NCI-H2227 (cell line): ENCODE results near the gene CFAP299.
"Not testable (repeated sequence)": the region's sequence is repeated elsewhere in the genome, so short reads cannot be mapped to it uniquely, and the experiment has no call there.

Experiments used
- DNase-seq: peaks from one replicate; lab custom pipeline; 2025; ENCODE audit not compliant: unreplicated experiment; lab: John Stamatoyannopoulos, UW

The CFAP299 gene

DNA sequence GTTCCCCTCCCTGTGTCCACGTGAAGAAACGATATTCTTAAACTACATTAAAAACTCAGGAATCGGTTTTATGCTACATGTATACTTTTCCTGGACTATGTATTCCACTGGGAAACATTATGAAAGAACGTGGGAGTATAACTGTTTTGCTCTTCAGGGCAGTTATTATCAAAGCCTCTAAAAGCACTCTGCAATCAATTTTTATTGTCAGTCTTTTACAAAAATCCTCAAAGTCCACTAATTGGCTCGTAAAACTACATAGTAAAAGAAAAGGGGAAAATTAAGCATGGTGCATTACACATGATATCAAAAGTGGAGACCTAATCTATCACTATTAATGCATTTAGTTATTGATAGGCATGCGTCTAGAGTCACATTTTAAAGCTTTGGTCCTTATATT lies 11.4 kb upstream of the CFAP299 start:
- no peak for DNase-seq

DNA sequence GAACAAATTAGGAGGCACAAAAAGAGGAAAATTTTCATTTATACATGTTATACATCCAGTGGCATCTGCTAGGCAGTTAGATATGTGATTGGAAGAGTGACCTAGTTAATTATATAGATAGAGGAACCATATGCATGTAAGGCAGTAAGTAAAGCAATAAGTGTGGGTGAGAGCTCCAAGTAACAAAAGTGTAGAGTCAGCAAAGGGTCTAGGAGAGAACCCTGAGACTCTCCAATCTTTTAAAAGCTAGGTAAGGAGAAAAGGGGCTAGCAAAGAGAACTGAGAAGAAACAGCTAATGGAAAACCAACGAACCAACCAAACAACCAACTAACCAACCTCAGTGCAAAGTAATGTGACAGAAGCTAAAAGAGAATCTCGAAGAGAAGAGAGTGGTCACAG lies 3.8 kb upstream of the CFAP299 start:
- DNase-seq, result no peak

DNA sequence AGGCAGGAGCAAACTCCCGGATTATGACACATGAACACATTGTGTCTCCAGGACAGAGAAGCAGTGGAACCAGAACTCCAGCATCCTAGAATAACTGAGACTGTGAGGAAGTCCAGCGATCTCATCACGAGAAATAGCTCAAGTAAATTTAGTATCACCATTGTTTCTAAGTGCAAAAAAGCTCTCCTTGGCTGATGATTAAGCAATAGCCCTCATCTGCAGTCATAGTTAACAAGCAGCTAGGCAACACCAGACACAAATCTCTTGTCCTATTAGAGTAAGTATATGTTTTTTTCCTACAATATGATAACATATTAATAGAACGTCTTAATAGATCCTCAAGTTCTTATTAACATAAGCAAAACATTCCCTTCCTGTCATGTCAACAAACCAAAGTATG lies 2.4 kb upstream of the CFAP299 start:
- DNase-seq, result no peak

DNA sequence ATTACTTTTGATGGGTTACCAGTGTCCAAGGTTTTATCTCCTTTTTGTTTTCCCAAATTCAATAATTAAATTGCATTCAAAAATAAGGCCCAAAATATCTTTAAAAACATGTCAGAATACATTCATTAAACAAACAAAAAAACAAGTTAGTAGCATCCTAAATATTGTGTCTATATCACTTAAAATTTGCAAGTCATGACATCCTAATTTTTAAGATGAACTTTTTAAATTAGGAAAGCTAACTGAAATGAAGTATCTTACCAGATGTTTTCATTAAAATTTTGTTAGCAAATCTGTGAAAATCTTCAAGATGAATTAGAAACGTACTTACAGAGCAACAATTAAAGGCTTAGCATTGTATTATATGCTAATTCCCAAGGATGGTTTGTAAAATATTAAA lies 962 bp upstream of the CFAP299 start:
- DNase-seq, result no peak

DNA sequence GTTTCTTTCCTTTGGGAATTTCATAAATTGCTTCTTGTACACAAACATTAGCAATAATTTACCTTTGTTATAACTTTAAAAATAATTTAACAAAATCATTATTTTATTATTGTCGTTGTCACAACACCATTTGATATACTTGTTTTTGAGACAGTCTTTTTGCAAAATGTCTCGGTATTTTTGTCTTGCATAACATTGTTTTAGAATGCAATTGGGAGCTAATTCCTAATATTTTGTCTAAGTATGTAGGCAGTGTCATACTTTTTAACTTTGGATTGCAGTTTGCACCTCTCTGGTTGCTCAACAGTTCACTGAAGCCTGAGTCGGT lies 340 bp upstream of the CFAP299 start:
- DNase-seq, result no peak

DNA sequence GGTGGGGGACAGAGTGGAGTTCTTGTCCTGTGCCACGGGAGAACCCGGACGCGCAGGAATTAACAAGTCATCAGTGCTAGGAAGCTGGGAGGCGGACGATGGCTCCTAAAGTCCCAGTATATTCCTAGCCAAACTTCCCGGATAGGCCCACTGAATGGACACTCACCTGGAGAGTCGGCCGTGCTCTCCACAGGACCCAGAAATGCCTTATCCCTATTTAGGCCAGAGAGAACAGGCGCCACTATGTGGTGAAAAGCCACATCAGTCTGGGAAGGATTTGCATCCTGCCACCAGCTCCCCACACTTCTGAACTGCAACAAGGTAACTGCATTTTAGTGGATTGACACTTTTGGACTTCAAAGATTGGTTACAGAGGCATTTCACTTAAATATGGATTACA lies 1.1 kb downstream of the CFAP299 start:
- DNase-seq, result peak; percentile 22

DNA sequence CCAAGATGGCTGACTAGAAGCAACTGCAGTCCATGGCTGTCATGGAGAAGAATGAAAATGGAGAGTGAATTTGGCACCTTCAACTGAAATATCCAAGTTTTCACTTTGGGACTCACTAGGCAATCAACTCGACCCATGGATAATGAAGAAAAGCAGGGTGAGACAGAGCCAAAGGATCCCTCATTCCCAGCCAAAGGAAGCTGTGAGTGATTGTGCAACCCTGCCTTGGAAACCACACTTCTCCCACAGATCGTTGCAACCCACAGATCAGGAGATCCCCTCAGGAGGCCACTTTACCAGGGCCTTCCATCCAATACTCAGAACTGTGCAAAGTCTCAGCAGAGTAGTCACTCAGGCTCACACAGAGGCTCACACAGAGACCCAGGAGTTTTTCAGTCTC lies 4.5 kb downstream of the CFAP299 start:
- no peak for DNase-seq

DNA sequence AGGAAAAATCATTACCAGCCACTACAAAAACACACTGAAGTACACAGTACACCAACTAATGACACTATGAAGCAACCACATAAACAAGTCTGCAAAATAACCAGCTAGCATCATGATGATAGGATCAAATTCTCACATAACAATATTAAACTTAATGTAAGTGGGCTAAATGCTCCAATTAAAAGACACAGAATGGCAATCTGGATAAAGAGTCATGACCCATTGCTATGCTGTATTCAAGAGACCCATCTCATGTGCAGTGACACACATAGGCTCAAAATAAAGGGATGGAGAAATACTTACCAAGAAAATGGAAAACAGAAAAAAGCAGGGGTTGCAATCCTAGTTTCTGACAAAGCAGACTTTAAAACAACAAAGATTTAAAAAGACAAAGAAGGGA lies 7.2 kb downstream of the CFAP299 start:
- DNase-seq, result not testable (repeated sequence)

DNA sequence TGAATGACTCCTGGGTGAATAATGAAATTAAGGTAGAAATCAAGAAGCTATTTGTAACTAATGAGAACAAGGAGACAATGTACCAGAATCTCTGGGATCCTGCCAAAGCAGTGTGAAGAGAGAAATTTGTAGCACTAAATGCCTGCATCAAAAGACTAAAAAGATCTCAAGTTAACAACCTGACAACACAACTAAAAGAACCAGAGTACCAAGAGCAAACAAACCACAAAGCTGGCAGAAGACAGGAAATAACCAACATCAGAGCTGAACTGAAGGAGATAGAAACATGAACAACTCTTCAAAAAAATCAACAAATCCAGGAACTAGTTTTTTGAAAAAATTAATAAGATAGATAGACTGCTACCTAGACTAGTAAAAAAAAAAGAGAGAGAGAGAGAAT lies 8.4 kb downstream of the CFAP299 start:
- DNase-seq, result no peak

DNA sequence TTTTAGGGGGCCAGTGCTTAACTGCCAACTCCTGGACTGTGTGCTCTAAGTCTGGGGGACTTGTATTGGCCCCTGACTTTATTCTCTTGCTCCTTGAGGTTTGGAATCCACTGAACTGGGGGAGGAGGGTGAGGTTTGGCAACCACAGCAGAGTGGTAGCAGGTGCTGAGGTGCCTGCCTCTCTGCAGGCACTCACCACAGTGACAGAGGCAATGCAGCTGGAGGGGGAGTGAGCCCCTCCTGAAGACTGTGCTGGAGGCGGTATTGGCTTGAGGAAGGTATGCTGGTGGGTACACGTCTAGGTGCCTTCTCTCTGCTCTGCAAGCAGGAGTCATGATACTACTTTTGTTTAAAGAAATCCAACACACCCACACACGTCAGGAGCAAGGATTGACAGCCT lies 24.6 kb downstream of the CFAP299 start:
- no peak for DNase-seq

DNA sequence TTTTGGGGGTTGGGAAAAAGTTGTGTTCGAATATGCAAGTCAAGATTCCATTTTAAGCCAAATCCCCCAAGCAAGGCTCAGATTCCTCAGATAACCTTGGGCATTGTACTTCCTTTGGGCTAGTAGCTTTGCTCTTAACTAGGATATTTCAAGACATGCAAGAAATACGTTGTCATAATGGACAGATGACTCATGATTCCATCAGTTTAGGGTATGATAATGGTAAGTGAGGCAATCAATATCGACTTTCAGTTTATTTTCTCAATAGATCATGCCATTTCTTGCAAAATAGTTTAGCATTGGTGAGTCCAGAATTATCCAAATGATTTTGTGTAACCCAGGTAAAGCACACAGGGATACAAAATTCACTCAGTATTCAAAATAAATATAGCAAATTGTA lies 25.4 kb downstream of the CFAP299 start:
- DNase-seq, result no peak

DNA sequence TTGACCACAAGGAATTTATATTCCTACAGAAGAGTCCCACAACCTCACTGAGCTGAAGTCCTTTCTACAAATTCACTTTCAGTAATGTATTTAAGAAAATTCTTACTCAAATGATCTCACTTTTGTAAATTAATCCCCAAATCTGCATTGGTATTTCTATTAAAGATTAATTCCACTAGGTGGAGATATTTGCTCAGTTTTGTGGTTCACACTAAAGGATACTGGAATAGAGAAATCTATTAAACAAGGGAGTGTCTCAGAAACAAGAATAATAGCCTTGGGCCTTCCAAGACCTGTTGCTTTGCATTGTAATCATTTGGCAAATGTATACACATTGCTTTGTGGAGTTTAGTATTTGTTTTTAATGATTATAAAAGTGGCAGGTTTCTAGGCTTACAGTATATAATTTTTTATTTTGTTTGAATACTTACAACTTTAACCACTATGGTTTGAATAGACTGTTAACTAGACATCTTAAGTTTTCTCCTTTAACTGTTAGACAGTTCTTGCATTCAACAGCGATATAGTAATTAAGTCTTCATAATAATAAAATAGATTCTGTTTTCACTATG lies 25.9 kb downstream of the CFAP299 start:
- DNase-seq, result peak; percentile 24

DNA sequence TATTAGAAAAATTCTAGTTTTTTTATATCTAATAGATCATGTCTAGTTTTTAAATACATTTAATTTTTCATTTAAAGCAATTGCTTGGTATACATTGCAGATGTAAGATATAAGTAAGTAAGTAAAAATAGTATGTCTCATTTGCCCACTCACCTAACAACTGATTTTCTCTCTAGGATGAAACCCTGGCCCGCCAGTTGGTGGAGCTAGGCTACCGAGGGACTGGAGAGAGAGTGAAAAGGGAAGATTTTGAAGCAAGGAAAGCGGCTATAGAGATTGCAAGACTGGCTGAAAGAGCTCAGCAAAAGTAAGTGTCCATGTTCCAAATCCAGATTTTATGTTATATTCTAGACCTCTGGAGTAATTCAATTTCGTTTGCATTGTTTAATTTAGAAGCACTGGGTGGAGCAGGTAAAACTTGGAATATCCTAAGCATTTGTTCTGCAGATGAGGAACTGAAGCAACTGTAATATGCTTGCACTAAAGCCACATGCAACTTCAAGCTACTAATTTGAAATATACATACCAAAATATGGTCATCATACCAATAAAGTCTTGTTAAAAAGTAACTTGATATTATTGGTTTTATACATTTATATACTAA lies 27.1 kb downstream of the CFAP299 start:
- peak; percentile 60 for DNase-seq

DNA sequence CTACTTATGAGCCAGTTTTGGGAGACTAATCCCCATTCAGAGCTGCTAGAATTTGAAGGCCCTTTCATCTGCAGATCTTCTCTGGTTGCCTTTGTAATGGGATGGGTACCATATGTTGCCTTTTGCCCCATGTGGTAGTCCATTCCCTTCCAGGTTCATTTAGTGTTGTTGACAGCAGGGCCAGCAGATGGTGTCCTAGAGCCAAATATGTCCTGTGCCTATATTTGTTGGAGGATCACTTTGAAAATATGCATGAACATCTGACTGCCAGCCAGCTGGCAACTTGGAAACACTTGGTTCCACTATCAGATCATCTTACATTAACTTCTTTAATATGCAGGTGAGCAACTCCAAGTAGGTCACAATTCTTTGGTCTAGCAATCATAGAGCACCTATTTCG lies 30.4 kb downstream of the CFAP299 start:
- peak; percentile 42 for DNase-seq

DNA sequence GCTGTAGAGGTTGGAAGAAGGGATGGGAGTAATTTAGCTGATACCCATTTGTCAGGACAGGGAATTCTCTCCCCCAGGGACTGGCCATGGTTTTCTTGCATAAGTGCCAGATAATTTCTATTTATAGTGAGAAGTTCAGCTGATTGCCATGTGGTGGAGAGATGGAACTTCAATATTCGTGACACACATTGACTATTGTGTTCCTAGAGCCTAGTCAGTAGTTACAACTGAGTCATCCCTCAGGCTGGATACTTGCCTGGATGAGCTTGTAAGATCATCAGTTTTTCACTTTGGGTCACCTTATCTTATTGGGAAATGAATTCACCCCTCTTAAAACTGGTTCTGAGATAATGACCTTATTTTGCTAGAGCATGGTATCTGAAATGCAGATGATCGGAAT lies 32.2 kb downstream of the CFAP299 start:
- no peak for DNase-seq

DNA sequence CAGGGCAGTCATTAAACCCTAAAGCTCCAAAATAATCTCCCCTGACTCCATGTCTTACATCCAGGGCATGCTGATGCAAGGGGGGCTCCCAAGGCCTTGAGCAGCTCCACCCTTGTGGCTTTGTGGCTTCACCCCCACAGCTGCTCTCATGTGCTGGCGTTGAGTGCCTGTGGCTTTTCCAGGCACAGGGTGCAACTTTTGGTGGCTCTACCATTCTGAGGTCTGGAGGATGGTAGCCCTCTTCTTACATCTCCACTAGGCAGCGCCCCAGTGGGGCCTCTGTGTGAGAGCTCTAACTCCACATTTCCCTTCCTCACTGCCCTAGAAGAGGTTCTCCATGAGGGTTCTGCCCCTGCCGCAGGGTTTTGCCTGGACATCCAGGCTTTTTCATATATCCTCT lies 35.1 kb downstream of the CFAP299 start:
- DNase-seq, result no peak

DNA sequence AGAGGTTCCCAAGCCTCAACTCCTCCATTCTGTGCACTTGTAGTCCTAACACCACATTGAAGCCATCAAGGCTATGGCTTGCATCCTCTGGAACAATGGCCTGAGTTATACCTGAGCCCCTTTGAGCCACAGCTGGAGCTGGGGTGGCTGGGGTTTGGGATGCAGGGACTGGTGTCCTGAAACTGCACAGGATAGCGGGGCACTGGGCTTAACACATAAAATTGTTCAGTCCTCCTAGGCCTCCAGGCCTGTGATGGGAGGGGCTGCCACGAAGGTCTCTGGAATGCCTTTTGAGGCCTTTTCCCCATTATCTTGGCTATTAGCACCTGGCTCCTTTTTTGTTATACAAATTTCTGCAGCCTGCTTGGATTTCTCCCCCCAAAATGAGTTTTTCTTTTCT lies 35.5 kb downstream of the CFAP299 start:
- DNase-seq, result no peak

DNA sequence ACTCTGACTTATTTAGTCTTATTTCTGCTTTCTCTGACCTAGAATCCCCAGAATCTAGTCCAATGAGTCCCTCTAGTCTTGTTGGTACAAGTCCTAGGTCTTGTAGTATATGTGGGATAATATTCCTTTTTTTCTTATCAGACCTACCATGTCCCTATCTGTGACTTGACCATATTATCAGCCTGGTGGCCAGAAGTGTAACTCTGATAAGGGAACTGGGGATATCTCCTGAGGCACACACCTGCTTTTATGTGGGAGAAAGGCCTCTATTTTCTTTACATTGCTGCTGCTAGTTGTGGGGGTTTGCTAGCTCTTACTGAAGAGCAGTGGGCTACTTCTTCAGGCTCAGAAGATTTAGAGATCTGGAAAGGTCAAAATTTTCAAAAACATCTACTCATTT lies 38.6 kb downstream of the CFAP299 start:
- no peak for DNase-seq

DNA sequence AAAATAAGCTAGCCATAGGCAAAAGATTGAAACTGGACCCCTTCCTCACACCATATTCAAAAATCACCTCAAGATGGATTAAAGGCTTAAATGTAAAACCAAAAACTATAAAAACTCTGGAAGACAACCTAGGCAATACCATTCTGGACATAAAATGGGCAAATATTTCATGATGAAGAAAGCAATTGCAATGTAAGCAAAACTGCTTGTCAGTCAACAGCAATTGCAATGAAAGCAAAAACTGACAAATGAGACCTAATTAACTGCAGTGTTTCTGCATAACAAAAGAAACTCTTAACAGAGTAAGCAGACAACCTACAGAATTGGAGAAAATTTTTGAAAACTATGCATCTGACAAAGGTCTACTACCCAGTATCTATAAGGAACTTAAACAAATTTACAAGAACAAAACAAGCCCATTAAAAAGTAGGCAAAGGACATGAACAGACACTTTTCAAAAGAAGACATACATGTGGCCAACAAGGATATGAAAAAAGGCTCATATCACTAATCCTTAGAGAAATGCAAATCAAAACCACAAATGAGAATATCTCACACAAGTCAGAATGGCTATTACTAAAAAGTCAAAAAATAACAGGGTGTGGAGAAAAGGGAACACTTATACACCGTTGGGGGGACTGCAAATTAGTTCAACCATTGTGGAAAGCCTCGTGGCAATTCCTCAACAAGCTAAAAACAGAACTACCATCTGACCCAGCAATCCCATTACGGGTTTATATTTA lies 46.7 kb downstream of the CFAP299 start:
- no peak for DNase-seq

DNA sequence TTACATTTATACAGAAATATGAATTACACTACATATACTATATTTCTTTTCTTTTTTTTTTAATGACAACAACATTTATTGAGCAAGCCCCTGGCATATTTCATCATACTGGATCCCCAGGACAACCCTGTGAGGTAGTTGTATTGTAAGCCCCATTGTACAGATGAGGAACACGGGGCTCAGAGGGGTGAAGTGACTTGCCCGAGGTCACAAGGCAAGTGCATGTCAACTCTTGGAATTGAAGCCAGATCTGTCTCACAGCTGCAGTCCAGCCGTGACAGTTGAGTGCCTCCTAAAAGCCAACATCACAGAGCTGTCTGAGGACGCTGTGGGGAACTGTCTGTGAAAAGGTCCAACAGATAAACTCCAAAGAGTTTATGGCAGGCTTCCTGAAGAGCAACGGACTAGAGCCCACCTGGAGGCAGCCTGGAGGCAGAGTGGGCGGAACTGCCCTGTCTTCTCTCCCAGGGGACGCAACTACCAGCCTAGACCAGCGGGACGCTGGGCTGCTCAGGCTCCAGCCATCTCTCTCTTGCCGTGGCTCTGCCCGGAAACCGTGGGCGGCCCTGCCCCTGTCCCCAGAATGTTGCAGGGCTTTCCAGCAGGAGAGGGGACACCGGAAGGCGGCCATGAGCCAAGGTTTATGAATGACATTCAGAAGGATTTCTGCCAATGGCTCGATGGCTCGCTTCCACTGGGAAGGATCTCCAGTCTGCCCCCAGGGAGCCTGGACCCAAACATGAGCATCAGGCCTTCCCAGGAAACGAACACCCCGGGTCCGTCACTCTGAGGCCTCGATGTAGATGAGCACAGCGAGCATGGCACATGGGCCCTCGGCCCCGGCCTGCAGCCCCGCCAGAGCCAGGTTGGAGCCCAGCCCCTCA lies 50.1 kb downstream of the CFAP299 start:
- DNase-seq, result no peak

DNA sequence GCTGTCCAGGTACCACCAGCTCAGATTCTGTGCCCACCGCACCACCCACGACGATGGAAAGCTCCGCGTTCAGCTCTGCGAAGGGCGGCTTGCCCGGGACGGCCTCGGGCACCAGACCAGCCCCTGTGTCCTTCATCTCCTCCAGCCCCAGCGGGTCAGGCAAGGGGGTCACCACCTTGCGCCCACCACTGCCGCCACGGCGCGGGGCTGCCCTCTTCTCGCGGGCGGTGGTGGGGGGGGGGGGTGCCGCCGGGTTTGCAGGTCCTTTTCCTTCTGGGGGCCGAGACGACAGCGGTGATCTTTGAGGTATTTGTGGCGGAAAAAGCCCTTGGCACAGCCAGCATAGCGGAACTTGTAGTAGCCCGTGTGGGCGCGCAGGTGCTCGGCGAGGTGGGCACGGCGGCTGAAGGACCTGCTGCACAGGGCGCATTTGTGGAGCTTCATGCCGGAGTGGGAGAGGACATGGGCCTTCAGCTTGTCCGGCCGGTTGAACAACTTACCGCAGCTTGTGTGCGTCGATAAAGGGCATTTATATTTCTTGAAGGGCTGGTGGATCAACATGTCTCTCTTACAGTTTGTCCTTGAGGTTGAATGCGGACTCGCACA lies 50.9 kb downstream of the CFAP299 start:
- DNase-seq, result no peak
